ENCODE measurements around the gene AUTS2.
A peak's percentile ranks its signal among the peaks of the same experiment; 100 is the strongest.

AUTS2 gene

GRCh38 chr7:70614237-70615045 is 1016.2 kb downstream of the AUTS2 start:
- DNase-seq: no peak

DNA sequence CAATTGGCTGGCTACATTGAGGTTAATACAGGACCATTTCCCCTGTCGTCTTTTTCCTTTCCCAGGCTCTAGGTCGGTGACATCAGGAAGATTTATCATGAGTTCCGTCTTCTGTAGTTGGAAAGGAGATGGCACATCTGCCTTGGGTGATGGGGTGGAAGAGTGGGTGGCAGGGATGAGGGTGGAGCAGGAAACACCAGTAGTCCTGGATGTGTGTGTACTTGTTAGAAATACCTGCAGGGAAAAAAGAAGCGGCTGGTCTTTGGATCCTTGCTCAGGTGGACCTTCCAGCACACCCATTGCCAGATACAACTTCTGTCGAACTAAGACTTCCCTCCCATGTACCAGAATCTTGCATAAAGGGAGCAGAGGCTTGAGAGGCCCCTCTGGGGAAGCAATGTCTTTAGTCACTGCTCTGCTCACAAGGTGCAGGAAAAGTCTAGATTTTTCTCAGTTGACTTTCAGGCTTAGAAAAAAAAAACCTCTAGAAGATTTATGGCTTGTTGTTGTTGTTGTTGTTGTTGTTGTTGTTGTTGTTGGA is 1016.9 kb downstream of the AUTS2 start:
- no peak for DNase-seq

- no peak for DNase-seq
Measured at GRCh38 chr7:70616211-70616610, 1017.9 kb downstream of the AUTS2 start.

GRCh38 chr7:70616821-70617220 is 1018.5 kb downstream of the AUTS2 start:
- no peak for DNase-seq

DNA sequence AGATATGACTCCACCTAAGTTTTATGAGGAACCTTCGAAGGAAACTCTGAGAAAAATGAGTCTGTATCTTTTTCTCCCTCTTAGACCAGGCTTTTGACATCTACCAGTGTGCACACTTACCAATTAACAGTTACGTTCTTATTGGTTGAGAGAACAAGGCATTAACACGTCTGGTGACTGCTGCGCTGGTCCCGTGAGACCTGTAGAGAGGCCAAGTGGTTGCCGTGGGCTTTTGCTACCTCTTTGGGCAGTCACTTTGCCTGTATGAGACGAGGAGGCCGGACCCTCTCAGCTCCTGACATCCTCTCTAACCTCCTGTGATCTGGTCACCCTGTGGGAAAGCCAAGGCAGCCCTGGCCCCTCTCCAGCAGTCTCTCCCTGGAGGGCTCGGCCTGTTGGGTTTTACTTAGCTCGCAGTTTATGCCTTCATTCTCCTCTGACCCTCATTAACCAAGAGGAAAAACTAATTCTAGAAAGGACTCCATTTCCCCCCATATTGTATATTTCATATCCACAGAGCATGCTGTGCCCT is 1019.8 kb downstream of the AUTS2 start:
- no peak for DNase-seq

DNA sequence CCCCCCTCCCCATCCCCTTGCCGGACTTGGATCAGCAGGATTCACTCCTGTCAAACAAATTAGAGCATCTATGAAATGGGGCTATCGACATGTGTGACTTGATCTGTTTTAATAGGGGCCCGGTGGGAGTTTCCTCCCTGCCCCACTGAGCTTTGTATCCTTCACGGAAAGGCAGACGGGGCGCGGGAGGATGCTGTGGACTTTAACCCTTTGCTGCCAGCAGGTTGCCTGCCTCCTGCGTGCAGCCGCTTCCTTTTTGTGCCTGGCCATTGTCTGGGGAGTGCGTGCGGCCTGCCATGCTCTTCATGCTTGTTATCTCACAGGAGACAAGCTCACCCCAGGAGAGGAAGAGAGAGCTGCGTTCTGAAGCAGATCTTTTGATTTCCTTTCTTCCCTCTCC is 1020.9 kb downstream of the AUTS2 start:
- no peak for DNase-seq

DNA sequence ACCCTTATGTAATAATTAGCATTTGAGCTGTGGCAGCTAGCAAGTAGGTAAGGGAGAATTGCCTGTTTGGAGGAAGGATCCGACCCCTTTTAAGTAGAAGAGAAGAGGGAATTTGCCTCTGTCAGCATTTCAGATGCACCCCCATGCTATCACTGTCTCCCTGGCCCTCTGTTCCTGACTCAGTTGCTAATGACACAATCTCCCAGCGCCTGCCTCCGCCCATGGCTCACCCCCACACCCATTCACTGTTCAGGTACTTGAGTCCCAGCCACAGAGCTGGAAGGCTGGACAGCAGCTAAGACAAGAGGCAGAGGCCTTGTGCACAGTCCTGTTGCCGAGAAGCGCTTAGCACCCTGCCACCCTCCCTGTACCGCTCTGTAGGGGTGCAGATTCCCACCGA is 1021.4 kb downstream of the AUTS2 start:
- DNase-seq: no peak

GRCh38 chr7:70620333-70621055 is 1022.2 kb downstream of the AUTS2 start:
- no peak for DNase-seq

- DNase-seq: no peak
Measured at GRCh38 chr7:70621954-70622600, 1023.8 kb downstream of the AUTS2 start.

- no peak for DNase-seq
Measured at GRCh38 chr7:70622936-70623335, 1024.7 kb downstream of the AUTS2 start.

- DNase-seq: no peak
Measured at GRCh38 chr7:70624500-70625103, 1026.3 kb downstream of the AUTS2 start.

DNA sequence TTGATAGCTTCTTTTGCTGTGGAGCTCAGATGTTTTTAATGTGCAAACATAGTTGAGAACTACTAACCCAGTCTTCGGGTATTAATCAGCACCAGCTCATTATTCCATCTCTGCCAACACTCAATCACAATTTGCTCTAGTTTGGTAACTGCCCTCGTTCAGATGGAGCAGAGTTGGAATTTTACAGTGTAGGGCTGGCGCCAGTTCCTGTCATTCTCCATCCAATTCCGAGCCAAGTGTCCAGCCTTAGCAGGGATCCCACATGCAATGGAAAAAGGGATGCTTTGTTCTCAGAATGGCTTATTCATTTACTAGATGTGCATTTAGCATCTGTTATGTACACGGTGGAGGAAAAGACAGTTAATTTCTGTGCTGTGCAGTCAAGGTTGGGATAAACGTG is 1029.2 kb downstream of the AUTS2 start:
- no peak for DNase-seq

DNA sequence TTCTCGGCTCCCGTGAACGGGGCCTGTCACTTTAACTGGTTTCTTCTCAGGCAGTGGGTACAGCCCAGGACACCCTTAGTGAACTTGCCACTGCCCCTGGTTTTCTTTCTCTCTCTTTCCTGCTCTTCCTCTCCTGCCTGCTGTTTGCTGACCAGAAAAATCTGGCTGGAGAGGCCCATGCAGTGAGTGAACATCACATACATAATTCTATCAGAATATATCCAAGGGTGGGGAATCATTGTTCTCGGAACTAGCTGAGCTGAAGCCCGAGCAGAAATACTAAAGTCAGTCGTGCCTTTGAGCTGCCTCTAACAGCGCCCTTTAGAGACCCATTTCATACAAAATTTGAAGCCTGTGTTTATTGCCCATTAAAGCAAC is 1032.2 kb downstream of the AUTS2 start:
- no peak for DNase-seq

DNA sequence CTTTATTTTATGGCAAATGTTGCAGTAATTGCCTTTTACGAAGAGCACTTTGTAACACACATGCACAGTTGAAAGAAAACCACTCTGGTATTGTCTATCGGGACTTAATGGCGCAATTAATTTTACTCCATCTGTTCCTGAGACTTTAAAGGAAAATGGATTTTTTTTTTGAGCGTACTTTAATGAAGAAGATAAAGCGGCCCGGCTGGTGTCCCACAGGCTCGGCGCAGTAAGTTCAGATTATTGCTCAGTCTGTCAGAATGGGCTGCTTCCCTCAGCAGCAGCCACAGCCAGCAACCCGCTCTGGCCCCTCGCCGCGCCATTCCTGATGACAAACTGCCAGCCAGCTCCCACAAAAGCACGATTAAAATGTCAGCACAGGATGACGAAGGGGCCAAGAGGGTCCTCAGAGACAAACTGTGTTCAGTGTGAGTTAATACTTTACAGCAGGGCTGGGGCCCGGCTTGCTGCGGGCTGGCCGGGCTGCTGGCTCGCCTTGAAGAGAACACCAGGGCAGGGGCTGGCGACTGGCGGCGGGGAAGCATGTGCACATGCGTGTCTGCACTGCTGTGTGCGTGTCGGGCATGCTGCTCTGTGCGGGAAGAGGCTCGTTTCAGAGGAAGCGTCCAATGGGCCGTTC is 1032.7 kb downstream of the AUTS2 start:
- peak; percentile 84 for DNase-seq

DNA sequence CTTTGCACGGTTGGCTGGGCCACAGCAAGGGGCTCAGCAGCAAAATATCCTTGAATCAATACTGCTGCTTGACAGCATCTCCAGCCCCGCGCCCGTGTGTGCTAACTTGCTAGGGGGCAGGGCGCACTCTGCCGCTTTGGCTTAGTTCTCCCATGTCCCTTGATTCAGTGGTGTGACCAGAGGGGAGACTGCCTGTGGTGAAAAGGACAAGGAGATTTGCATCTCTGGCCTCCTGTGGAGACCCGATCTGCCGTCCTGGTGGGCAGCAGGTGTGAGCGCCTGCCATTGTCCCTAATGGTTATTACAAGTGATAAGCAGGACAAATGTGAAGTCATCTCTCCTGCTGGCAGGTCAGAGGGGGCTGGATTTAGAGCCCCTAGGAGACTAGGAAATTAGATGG is 1033.4 kb downstream of the AUTS2 start:
- DNase-seq: peak; percentile 21

GRCh38 chr7:70632400-70632799 is 1034.1 kb downstream of the AUTS2 start:
- DNase-seq: no peak

DNA sequence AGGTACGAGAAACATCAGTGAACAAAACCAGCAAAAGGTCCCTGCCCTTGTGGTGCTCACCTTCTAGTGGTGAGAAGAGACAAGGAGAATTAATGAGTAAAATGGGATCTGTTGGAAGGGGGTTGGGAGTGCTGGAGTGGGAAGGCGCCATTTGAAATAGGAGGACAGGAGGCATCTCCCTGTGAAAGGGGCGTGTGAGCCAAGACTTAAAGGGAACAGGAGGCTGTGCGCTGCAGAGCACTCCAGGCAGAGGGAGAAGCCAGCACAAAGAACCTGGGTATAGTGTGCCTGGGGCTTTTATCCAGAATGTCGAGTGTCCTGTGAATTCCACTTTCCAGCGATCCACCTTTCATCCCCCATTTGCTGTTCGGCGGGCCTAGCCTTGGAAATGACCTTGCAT is 1035.8 kb downstream of the AUTS2 start:
- no peak for DNase-seq

DNA sequence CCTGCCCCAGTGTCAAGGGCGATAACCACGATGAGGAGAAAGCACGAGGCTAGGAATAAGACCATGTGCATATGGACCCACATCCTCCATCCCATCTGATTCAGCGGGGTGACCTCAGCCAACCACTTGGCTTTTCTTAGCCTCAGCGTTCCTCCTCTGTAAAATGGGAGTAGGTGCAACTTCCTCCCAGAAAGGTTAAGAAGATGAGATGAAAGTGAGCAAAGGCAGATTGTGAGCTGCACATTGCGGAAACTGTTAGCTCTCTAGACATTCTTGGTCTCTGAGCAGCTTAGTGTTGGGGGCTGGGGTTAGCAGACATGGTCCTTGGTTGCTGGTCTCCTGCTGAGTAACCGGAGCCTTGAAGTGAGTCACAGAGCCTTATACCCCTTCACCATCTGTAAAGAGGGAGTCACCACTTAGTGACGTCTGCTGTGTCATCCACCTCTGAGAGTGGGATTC is 1036.4 kb downstream of the AUTS2 start:
- DNase-seq: no peak

- DNase-seq: no peak
Measured at GRCh38 chr7:70635633-70636032, 1037.4 kb downstream of the AUTS2 start.

DNA sequence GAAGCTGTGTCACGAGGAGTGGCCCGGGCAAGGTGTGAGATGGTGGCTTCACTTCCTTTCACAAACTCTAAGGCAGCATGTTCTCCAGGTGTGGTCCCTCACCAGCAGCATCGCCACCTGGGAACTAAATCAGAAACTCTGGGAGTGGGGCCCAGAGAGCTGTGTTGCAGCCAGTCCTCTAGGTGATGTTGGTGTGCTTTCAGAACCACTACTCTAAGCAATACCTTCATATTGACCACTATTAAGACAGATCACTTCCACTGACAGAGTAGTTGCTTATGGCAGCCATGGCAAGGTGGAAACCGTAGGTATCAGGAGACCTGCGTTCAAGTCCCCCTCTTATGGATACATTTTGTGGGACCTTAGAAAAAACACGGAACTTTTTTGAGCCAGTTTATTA is 1037.9 kb downstream of the AUTS2 start:
- DNase-seq: no peak

DNA sequence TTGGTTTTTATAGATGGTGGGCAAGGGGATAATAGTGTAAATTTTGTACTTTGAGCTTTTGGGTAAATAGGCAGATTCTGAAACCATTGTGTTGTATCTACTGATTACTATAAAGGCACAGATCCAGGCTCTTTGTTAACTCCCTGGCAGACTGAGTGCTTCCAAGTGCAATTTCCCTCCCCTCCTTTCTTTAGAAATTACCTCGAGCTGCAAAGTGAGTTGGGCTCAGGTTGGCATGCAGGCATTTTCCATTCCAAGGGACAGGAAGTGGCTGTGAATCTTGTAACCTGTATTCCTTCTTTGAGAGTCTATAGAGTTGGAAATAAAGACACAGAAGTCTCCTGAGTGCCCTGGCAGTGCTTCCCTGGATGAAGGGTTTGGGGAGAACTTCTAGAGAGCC is 1039.5 kb downstream of the AUTS2 start:
- no peak for DNase-seq
